ENCODE results near the gene CYB561.

Gene CYB561

DNA sequence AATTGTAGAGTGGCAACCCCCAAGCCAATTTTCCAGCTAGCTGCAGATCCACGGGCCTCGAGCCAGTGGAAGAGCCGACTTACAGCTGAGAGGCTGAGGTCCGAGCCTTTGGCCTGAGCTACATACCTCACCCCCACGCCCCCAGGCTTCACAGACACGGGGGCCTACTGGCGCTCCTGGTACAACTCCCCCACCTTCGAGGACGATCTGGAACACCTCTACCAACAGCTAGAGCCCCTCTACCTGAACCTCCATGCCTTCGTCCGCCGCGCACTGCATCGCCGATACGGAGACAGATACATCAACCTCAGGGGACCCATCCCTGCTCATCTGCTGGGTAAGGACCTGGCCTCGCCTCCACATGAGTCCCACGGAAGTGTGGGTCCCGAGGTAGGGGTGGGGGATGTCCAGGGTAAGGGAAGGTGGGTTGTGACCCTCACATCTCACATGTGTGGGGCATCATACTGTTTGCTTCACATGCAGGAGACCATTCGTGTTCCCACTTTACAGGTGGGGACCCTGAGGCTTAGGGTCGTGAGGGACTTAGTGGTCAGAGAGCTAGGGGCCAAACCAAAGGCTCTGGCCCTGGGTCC lies 34.2 kb upstream of the CYB561 start:
- ChIA-PET CTCF (interaction anchor here (0.6 to 5.1 kb wide), 5 partner anchors 20 to 135 kb away, joined by 3 to 60 read pairs (median 5); no protein-coding TSS in a partner anchor), POLR2A (ENCODE audit: low non-redundant PET) (interaction anchor here (0.9 kb wide), 1 partner anchor 45 kb away, joined by 3 read pairs; no protein-coding TSS in a partner anchor)
- TF ChIP-seq, protein P1, sequence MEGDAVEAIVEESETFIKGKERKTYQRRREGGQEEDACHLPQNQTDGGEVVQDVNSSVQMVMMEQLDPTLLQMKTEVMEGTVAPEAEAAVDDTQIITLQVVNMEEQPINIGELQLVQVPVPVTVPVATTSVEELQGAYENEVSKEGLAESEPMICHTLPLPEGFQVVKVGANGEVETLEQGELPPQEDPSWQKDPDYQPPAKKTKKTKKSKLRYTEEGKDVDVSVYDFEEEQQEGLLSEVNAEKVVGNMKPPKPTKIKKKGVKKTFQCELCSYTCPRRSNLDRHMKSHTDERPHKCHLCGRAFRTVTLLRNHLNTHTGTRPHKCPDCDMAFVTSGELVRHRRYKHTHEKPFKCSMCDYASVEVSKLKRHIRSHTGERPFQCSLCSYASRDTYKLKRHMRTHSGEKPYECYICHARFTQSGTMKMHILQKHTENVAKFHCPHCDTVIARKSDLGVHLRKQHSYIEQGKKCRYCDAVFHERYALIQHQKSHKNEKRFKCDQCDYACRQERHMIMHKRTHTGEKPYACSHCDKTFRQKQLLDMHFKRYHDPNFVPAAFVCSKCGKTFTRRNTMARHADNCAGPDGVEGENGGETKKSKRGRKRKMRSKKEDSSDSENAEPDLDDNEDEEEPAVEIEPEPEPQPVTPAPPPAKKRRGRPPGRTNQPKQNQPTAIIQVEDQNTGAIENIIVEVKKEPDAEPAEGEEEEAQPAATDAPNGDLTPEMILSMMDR (conservative IDR thresholded peaks at IDR 0.05; ENCODE audit: low read depth), result no peak
- no peak for DNase-seq (ENCODE audit: low spot score)
- H3K27ac ChIP-seq, result no peak overlapping the region

DNA sequence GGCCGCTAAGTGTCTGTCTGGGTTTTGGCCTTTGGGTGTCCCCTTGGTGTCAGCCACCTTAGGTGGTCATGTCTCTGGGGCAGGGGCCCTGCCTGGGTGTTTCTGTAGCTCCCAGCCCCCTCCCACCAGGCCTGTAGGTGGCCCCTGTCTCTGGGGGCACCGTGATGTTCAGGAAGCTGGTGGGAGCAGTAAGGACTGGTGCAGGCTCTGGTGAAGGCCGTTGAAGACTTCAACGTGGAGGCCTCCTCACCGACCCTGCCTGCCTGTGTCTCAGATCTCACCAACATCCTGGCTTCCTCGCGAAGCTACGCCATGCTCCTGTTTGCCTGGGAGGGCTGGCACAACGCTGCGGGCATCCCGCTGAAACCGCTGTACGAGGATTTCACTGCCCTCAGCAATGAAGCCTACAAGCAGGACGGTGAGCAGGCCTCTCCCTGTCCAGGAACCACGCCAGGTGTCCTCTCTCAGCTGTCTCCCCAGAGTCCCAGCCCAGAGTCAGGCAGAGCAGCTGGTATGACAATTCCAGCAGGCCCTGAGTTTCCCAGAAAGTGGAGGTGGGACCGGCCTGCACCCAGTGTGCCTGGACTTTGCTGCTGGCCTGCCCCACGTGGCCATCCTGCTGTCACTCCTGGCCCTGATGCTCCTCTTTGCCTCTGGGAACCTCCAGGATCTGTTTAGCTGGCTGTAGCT lies 33.5 kb upstream of the CYB561 start:
- POLR2A ChIA-PET (ENCODE audit: low non-redundant PET), result interaction anchor here (0.9 kb wide), 1 partner anchor 44 kb away, joined by 3 read pairs; no protein-coding TSS in a partner anchor
- CTCF ChIA-PET, result interaction anchor here (0.6 to 5.1 kb wide), 17 partner anchors 9 to 807 kb away, joined by 3 to 60 read pairs (median 5); partner anchors contain the start of gene CYB561
- TF ChIP-seq, protein P1 (conservative IDR thresholded peaks at IDR 0.05; ENCODE audit: low read depth), result no peak
- H3K27ac ChIP-seq, result no peak overlapping the region
- no peak for DNase-seq (ENCODE audit: low spot score)

DNA sequence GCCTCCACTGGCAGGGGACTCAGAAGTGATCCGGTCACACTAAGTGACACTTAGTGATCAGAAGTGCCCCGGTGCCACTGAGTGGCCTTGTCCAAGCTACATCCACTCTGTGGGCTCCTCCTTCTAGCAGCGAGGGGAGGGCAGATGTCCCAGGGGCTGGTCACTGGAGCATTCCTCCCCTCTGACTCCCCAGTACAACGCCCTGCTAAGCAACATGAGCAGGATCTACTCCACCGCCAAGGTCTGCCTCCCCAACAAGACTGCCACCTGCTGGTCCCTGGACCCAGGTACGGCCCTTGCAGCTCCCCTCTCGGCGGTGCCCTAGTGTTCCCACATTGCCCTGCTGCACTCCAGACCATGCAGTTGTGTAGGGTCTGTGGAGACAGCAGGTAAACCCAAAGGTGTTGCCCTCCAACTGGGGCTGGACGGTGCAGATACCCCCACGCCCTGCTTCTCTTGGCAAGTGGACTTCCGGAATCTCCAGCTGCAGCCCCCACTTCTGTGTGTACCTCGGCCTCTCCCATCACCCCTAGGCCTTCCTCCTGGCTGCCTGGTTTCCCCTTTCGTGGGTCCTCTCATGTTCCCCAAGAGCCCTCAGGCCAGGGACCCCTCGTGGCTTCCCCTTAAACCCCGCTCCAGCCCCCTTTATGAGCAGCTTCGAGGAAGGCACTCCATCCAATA lies 32.8 kb upstream of the CYB561 start:
- no peak overlapping the region for H3K27ac ChIP-seq
- DNase-seq (ENCODE audit: low spot score), result peak; percentile 96
- CTCF ChIA-PET, result interaction anchor here (0.5 to 5.1 kb wide), 21 partner anchors 9 to 1413 kb away, joined by 3 to 60 read pairs (median 4); partner anchors contain the start of gene CYB561
- POLR2A ChIA-PET (ENCODE audit: low non-redundant PET), result interaction anchor here (0.5 kb wide), 1 partner anchor 123 kb away, joined by 5 read pairs; no protein-coding TSS in a partner anchor
- TF ChIP-seq, protein P1 (conservative IDR thresholded peaks at IDR 0.05; ENCODE audit: low read depth), result peak; percentile 80

DNA sequence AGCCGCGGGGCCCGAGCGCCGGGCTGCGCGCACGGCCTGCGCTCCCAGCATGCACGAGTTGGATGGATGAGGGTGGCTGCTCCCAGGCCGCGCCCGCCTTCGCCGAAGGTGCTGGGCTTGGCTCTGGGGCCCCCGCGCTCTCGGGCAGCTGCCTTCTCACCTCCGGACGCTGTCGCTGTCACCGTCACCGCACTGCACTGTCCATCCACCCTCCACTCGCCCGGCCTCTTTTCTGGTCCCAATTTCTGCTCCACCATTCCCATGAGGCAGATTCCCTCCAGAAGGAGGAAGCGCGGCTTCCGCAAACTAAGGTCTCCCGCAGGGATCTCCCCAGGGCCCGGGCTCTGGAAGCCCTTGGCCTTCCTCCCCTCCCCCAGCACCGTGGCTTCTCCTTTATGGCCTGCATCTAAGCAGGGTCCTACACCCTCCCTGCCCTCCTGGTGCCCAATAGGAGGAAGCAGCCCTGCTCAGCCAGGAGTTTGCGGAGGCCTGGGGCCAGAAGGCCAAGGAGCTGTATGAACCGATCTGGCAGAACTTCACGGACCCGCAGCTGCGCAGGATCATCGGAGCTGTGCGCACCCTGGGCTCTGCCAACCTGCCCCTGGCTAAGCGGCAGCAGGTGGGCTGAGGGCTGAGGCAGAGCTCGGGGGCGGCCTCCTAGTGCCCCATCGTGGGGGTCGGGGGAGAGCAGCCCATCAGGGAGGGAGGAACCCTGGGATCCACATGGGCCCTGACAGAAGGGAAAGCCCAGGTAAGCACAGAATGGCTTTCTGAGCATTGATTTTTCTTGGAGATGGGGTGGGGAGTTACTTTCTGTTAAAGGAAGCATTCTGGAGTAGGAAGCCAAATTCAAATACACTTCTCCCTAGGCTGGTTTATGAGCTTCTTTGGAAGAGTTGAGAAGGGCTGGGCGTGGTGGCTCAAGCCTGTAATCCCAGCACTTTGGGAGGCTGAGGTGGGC lies 31.7 kb upstream of the CYB561 start:
- H3K27ac ChIP-seq, result no peak overlapping the region
- DNase-seq (ENCODE audit: low spot score), result no peak
- TF ChIP-seq, protein P1 (conservative IDR thresholded peaks at IDR 0.05; ENCODE audit: low read depth), result no peak
- CTCF ChIA-PET, result interaction anchor here (0.7 to 5.1 kb wide), 12 partner anchors 8 to 71 kb away, joined by 4 to 60 read pairs (median 8); partner anchors contain the start of gene CYB561
- POLR2A ChIA-PET (ENCODE audit: low non-redundant PET), result interaction anchor here (0.5 kb wide), 1 partner anchor 144 kb away, joined by 7 read pairs; no protein-coding TSS in a partner anchor

DNA sequence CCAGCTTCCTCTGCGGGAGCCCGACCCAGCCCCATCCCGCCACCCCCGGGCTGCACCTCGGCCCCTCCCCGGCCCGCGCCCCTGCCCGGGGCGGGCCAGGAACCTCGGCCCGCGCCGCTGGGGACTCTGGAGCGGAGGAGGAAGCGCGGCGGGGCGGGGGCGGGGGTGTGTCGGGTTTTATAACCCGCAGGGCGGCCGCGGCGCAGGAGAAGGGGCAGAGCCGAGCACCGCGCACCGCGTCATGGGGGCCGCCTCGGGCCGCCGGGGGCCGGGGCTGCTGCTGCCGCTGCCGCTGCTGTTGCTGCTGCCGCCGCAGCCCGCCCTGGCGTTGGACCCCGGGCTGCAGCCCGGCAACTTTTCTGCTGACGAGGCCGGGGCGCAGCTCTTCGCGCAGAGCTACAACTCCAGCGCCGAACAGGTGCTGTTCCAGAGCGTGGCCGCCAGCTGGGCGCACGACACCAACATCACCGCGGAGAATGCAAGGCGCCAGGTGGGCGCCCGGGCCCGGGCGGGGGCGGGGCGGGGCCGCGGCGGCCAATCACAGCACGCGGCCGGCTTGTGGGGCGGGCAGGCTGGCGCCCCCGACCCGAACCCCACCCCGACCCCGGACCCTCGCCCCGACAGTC lies 30.9 kb upstream of the CYB561 start, which contains the start of gene ACE:
Gene ACE (plus strand): TSS at position 208 of the 626 bp plus-strand sequence. CDS start 34 bp downstream, at position 242.
- no peak within 1 kb of the TSS for H3K27ac ChIP-seq
- CTCF ChIA-PET, result interaction anchor here (1.0 to 4.4 kb wide), 2 partner anchors 41 to 52 kb away, joined by 3 to 60 read pairs; no protein-coding TSS in a partner anchor
- POLR2A ChIA-PET (ENCODE audit: low non-redundant PET), result interaction anchor here (0.6 kb wide), 1 partner anchor 41 kb away, joined by 3 read pairs; no protein-coding TSS in a partner anchor
- DNase-seq (ENCODE audit: low spot score), result no peak
- TF ChIP-seq, protein P1 (conservative IDR thresholded peaks at IDR 0.05; ENCODE audit: low read depth), result no peak

Data from RWPE1 (cell line).